IMR-90 (cell line): ENCODE data around the gene STRIP2. TPM values are rescaled to one million over a fixed set of nuclear protein-coding genes. Genes with fewer than 3 reads are reported as not detected.

Experiments used
- ATAC-seq: fragments of 200-7000 bp; cut with Tn5 transposase; 2 replicates; pipeline ENCODE4 v1.9.1; 2020; ENCODE audit warnings: low read depth, mild to moderate bottlenecking, moderate library complexity
- BruUV-seq: library from RNA; stranded (reverse); fragments of 400-500 nt; replicated peaks from 2 replicates; lab custom pipeline; 2021; lab: Mats Ljungman, UMichigan
- CTCF ChIA-PET: fragments of 300-600 bp; formaldehyde crosslinking; extraction: SDS; loops from one replicate; lab custom pipeline; 2021; ENCODE audit warnings: antibody characterized with exemption; lab: Yijun Ruan, JAX
- POLR2A ChIA-PET: fragments of 300-600 bp; sonication (Branson Sonifier 250); formaldehyde crosslinking; loops from one replicate; lab custom pipeline; 2022; ENCODE audit warnings: antibody characterized with exemption; ENCODE audit not compliant: unreplicated experiment; lab: Charles Lee
- DNase-seq: peaks from one replicate; pipeline ENCODE4 v3.0.0; 2013
- H2AFZ ChIP-seq: replicated peaks from 2 replicates; pipeline ENCODE3; 2013; ENCODE audit warnings: low read length, mild to moderate bottlenecking; ENCODE audit not compliant: poor library complexity
- H2AK5ac ChIP-seq: 2 replicates; pipeline ENCODE4 v1.6.1; 2013; ENCODE audit warnings: low read depth, low read length, inconsistent platforms
- H2AK9ac ChIP-seq: replicated peaks from 2 replicates; pipeline ENCODE3; 2013; ENCODE audit warnings: mild to moderate bottlenecking, low read depth, low read length, moderate library complexity; ENCODE audit not compliant: poor library complexity
- H2BK120ac ChIP-seq: 2 replicates; pipeline ENCODE4 v1.6.1; 2013; ENCODE audit warnings: low read depth, low read length, inconsistent platforms
- H2BK15ac ChIP-seq: 3 replicates; pipeline ENCODE4 v1.6.1; 2013; ENCODE audit warnings: low read depth, low read length, inconsistent platforms
- H2BK20ac ChIP-seq: 2 replicates; pipeline ENCODE4 v1.6.1; 2013; ENCODE audit warnings: low read depth, mild to moderate bottlenecking, inconsistent platforms, low read length, moderate library complexity
- H2BK5ac ChIP-seq: 2 replicates; pipeline ENCODE4 v1.6.1; 2013; ENCODE audit warnings: mild to moderate bottlenecking, low read depth, low read length, inconsistent platforms; ENCODE audit not compliant: poor library complexity, severe bottlenecking
- H3K14ac ChIP-seq: replicated peaks from 2 replicates; pipeline ENCODE4 v1.6.1; 2013; ENCODE audit warnings: low read depth, low read length, inconsistent platforms
- H3K18ac ChIP-seq: 2 replicates; pipeline ENCODE4 v1.6.1; 2013; ENCODE audit warnings: low read depth, low read length, control low read depth
- H3K23ac ChIP-seq: 2 replicates; pipeline ENCODE4 v1.6.1; 2013; ENCODE audit warnings: low read depth, low read length, inconsistent platforms
- H3K27ac ChIP-seq: 2 replicates; pipeline ENCODE4 v1.5.1; 2013; ENCODE audit warnings: mild to moderate bottlenecking, control low read depth, low read length; ENCODE audit not compliant: insufficient read depth
- H3K27me3 ChIP-seq: 2 replicates; pipeline ENCODE4 v1.6.1; 2013; ENCODE audit warnings: low read length; ENCODE audit not compliant: control insufficient read depth, insufficient read depth
- H3K36me3 ChIP-seq: 2 replicates; pipeline ENCODE4 v1.6.1; 2013; ENCODE audit warnings: low read length, mixed read lengths; ENCODE audit not compliant: control insufficient read depth, insufficient read depth
- H3K4ac ChIP-seq: 2 replicates; pipeline ENCODE4 v1.6.1; 2013; ENCODE audit warnings: low read depth, low read length, inconsistent platforms
- H3K4me1 ChIP-seq: 2 replicates; pipeline ENCODE4 v1.6.1; 2013; ENCODE audit warnings: low read length, mixed read lengths; ENCODE audit not compliant: control insufficient read depth, insufficient read depth
- H3K4me2 ChIP-seq: 2 replicates; pipeline ENCODE4 v1.6.1; 2013; ENCODE audit warnings: low read depth, mild to moderate bottlenecking, control low read depth, low read length, moderate library complexity
- H3K4me3 ChIP-seq: 2 replicates; pipeline ENCODE4 v1.5.1; 2013; ENCODE audit warnings: low read depth, mild to moderate bottlenecking, control low read depth, low read length, moderate library complexity; ENCODE audit not compliant: insufficient read depth
- H3K56ac ChIP-seq: 2 replicates; pipeline ENCODE4 v1.6.1; 2013; ENCODE audit warnings: low read length, inconsistent platforms; ENCODE audit not compliant: insufficient read depth; ENCODE audit errors: extremely low read depth
- H3K79me1 ChIP-seq, 2 experiments: 2 replicates each; pipeline ENCODE4 v1.6.1; 2013; ENCODE audit warnings: low read length in 2 of 2, inconsistent platforms in 1 of 2, low read depth in 1 of 2
- H3K9ac ChIP-seq: 2 replicates; pipeline ENCODE4 v1.6.1; 2013; ENCODE audit warnings: low read depth, low read length, control low read depth
- H3K9me1 ChIP-seq: 2 replicates; pipeline ENCODE4 v1.6.1; 2013; ENCODE audit warnings: low read length, inconsistent platforms; ENCODE audit not compliant: insufficient read depth
- H3K9me3 ChIP-seq: 2 replicates; pipeline ENCODE4 v1.6.1; 2013; ENCODE audit warnings: low read length; ENCODE audit not compliant: control insufficient read depth, insufficient read depth
- H4K20me1 ChIP-seq: 2 replicates; pipeline ENCODE4 v1.6.1; 2013; ENCODE audit warnings: low read length, inconsistent platforms; ENCODE audit not compliant: insufficient read depth
- H4K5ac ChIP-seq: 2 replicates; pipeline ENCODE4 v1.6.1; 2013; ENCODE audit warnings: mild to moderate bottlenecking, low read depth, low read length, control low read depth
- H4K8ac ChIP-seq, 2 experiments: 2 replicates each; pipeline ENCODE4 v1.6.1; 2013; ENCODE audit warnings: low read depth in 2 of 2, low read length in 2 of 2, control low read depth in 1 of 2, inconsistent platforms in 1 of 2
- H4K91ac ChIP-seq: 2 replicates; pipeline ENCODE4 v1.6.1; 2013; ENCODE audit warnings: low read depth, low read length, inconsistent platforms; ENCODE audit not compliant: insufficient read depth
- BHLHE40 ChIP-seq: fragments of 150-350 bp; IDR thresholded peaks from 2 replicates; pipeline ENCODE4 v1.6.1; 2016; ENCODE audit warnings: mild to moderate bottlenecking, low read depth, low read length
- CEBPB ChIP-seq: IDR thresholded peaks from 2 replicates; pipeline ENCODE4 v1.6.1; 2012; ENCODE audit warnings: low read depth, low read length, improper control_type of control experiment
- CHD1 ChIP-seq: IDR thresholded peaks from 2 replicates; pipeline ENCODE4 v1.6.1; 2012; ENCODE audit warnings: low read depth, low read length, improper control_type of control experiment
- FOS ChIP-seq: fragments of 150-350 bp; IDR thresholded peaks from 2 replicates; pipeline ENCODE4 v1.6.1; 2016; ENCODE audit warnings: low read depth, low read length
- MAFK ChIP-seq: IDR thresholded peaks from 2 replicates; pipeline ENCODE4 v1.6.1; 2012; ENCODE audit warnings: low read depth, low read length, improper control_type of control experiment
- MAZ ChIP-seq: IDR thresholded peaks from 2 replicates; pipeline ENCODE4 v1.6.1; 2012; ENCODE audit warnings: low read depth, mild to moderate bottlenecking, low read length, improper control_type of control experiment, moderate library complexity, borderline replicate concordance
- MXI1 ChIP-seq: IDR thresholded peaks from 2 replicates; pipeline ENCODE4 v1.6.1; 2012; ENCODE audit warnings: low read depth, mild to moderate bottlenecking, low read length, moderate library complexity, borderline replicate concordance
- NFE2L2 ChIP-seq: fragments of 150-350 bp; IDR thresholded peaks from 2 replicates; pipeline ENCODE4 v1.6.1; 2016; ENCODE audit warnings: low read depth, mild to moderate bottlenecking, low read length
- POLR2A ChIP-seq: IDR thresholded peaks from 2 replicates; pipeline ENCODE4 v1.6.1; 2012; ENCODE audit warnings: mild to moderate bottlenecking, low read depth, low read length
- RAD21 ChIP-seq: IDR thresholded peaks from 2 replicates; pipeline ENCODE4 v1.6.1; 2012; ENCODE audit warnings: low read length, improper control_type of control experiment
- RCOR1 ChIP-seq: IDR thresholded peaks from 2 replicates; pipeline ENCODE4 v1.6.1; 2012; ENCODE audit warnings: mild to moderate bottlenecking, low read length, improper control_type of control experiment; ENCODE audit not compliant: insufficient replicate concordance
- RFX5 ChIP-seq: IDR thresholded peaks from 2 replicates; pipeline ENCODE4 v1.8.0; 2012; ENCODE audit warnings: low read depth, mild to moderate bottlenecking, low read length, moderate library complexity
- SMC3 ChIP-seq: fragments of 150-350 bp; IDR thresholded peaks from 2 replicates; pipeline ENCODE4 v1.6.1; 2016; ENCODE audit warnings: low read depth, mild to moderate bottlenecking, antibody characterized with exemption, low read length, moderate library complexity
- dilution Hi-C: fragments of 300-500 bp; cut with HindIII; formaldehyde crosslinking; loops from one replicate; pipeline ENCODE4 v1.14.3; 2018; ENCODE audit warnings: low sequenced_read_pairs; ENCODE audit not compliant: unreplicated experiment
- in situ Hi-C: fragments of 300-500 bp; cut with MboI; formaldehyde crosslinking; loops from 3 replicates; pipeline ENCODE4 v1.14.3; 2019; ENCODE audit warnings: low sequenced_read_pairs, inconsistent platforms, mixed read lengths
- intact Hi-C: fragments of 100-400 bp; cut with micrococcal nuclease; formaldehyde crosslinking; loops from 2 replicates; pipeline ENCODE4 v1.10.0; 2022
- polyA plus RNA-seq, 3 experiments: library from polyadenylated mRNA; depleted of rRNA; stranded (reverse); fragments of >200 nt; gene quantifications; 2 replicates each; pipeline ENCODE4 v1.2.3, GENCODE V29; 2012; ENCODE audit warnings: low replicate concordance in 1 of 3
- total RNA-seq: library from RNA; depleted of rRNA; stranded (reverse); fragments of >200 nt; gene quantifications from 2 replicates; pipeline ENCODE4 v1.2.3, GENCODE V29; 2012
- TF ChIP-seq, protein P1 (sequence below): conservative IDR thresholded peaks from 2 replicates; pipeline ENCODE4 v1.5.1; 2012; ENCODE audit warnings: mild to moderate bottlenecking, low read depth, low read length, improper control_type of control experiment
- TF ChIP-seq, protein P2 (sequence below): fragments of 150-350 bp; IDR thresholded peaks from 2 replicates; pipeline ENCODE4 v1.6.1; 2016; ENCODE audit warnings: low read depth, mild to moderate bottlenecking, low read length, moderate library complexity, borderline replicate concordance
- TF ChIP-seq, protein P3 (sequence below): fragments of 150-350 bp; IDR thresholded peaks from 2 replicates; pipeline ENCODE4 v1.6.1; 2017; ENCODE audit warnings: mild to moderate bottlenecking, antibody characterized with exemption, low read length, low read depth

Gene STRIP2
- total and polyA plus RNA-seq, 2 of the 4 experiments (the other 2 are of a cell fraction): 1.8 to 3.0 TPM

DNA sequence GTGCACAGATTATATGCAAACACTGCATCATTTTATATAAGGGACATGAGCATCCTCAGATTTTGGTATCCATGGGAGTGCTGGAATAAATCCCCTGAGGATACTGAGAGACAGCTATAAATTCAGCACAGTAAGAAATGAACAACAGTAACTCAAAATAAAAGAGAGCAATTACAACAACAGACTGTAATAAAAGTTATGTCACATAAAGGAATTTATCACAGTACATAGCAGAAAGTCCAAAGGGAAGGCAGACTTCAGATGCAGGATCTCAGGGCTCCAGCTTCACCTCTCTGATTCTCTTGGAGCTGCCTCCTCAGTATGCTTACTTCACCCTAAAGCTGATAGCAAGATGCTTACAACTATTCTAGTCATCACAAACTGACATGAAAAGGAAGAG lies 43.9 kb upstream of the STRIP2 start:
- H3K14ac ChIP-seq: no peak overlapping the region
- in situ Hi-C loops: no loop called here
- no peak overlapping the region for H3K9ac ChIP-seq
- no peak overlapping the region for H2BK15ac ChIP-seq
- H4K5ac ChIP-seq: no peak overlapping the region
- no peak overlapping the region for H3K4ac ChIP-seq
- no peaks in the 10 kb centered on the region for H3K27me3 ChIP-seq
- no peaks in the 10 kb centered on the region for H3K79me1 ChIP-seq
- H2AK9ac ChIP-seq: no peak overlapping the region
- DNase-seq (no peak), ATAC-seq (no peak)
- H3K18ac ChIP-seq: no peak overlapping the region
- H2BK5ac ChIP-seq: no peak overlapping the region
- H3K36me3 ChIP-seq: 0 out of 2 replicates have a peak, but pooled peaks cover 2% of the 10 kb centered on the region
- intact Hi-C loops: no loop called here
- H3K27ac ChIP-seq: no peak overlapping the region
- no peak overlapping the region for H3K23ac ChIP-seq
- H2BK20ac ChIP-seq: no peak overlapping the region
- H4K91ac ChIP-seq: no peak overlapping the region
- no peak overlapping the region for H3K56ac ChIP-seq
- no peak overlapping the region for H2AFZ ChIP-seq
- H4K8ac ChIP-seq: no peak overlapping the region
- POLR2A ChIA-PET: no interaction called here
- H3K9me3 ChIP-seq: no peaks in the 10 kb centered on the region
- peaks cover 3% of the 10 kb centered on the region for H3K9me1 ChIP-seq
- CTCF ChIA-PET: no interaction called here
- TF ChIP-seq CEBPB (no peak), MXI1 (no peak), MAZ (no peak), SMC3 (no peak), POLR2A (no peak), CHD1 (no peak), FOS (no peak), BHLHE40 (no peak), RAD21 (no peak), RFX5 (no peak), RCOR1 (no peak), MAFK (no peak), NFE2L2 (no peak)
- TF ChIP-seq, protein P1, sequence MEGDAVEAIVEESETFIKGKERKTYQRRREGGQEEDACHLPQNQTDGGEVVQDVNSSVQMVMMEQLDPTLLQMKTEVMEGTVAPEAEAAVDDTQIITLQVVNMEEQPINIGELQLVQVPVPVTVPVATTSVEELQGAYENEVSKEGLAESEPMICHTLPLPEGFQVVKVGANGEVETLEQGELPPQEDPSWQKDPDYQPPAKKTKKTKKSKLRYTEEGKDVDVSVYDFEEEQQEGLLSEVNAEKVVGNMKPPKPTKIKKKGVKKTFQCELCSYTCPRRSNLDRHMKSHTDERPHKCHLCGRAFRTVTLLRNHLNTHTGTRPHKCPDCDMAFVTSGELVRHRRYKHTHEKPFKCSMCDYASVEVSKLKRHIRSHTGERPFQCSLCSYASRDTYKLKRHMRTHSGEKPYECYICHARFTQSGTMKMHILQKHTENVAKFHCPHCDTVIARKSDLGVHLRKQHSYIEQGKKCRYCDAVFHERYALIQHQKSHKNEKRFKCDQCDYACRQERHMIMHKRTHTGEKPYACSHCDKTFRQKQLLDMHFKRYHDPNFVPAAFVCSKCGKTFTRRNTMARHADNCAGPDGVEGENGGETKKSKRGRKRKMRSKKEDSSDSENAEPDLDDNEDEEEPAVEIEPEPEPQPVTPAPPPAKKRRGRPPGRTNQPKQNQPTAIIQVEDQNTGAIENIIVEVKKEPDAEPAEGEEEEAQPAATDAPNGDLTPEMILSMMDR: no peak
- TF ChIP-seq, protein P2, sequence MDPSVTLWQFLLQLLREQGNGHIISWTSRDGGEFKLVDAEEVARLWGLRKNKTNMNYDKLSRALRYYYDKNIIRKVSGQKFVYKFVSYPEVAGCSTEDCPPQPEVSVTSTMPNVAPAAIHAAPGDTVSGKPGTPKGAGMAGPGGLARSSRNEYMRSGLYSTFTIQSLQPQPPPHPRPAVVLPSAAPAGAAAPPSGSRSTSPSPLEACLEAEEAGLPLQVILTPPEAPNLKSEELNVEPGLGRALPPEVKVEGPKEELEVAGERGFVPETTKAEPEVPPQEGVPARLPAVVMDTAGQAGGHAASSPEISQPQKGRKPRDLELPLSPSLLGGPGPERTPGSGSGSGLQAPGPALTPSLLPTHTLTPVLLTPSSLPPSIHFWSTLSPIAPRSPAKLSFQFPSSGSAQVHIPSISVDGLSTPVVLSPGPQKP: no peak
- TF ChIP-seq, protein P3, sequence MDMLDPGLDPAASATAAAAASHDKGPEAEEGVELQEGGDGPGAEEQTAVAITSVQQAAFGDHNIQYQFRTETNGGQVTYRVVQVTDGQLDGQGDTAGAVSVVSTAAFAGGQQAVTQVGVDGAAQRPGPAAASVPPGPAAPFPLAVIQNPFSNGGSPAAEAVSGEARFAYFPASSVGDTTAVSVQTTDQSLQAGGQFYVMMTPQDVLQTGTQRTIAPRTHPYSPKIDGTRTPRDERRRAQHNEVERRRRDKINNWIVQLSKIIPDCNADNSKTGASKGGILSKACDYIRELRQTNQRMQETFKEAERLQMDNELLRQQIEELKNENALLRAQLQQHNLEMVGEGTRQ: no peak
- H4K20me1 ChIP-seq: no peaks in the 10 kb centered on the region
- H2BK120ac ChIP-seq: no peak overlapping the region
- no peak overlapping the region for H2AK5ac ChIP-seq
- peaks cover 6% of the 10 kb centered on the region for H3K4me1 ChIP-seq
- H3K4me3 ChIP-seq: no peak overlapping the region
- H3K4me2 ChIP-seq: no peak overlapping the region
- dilution Hi-C loops: no loop called here
- BruUV-seq: no TSS peak
